HepG2 (cell line): ENCODE measurements around the gene FCMR. TPM values are rescaled to one million over a fixed set of nuclear protein-coding genes. Genes with fewer than 3 reads are reported as not detected.

Experiments
- ATAC-seq: fragments of 200-7000 bp; cut with Tn5 transposase; 3 replicates; pipeline ENCODE4 v1.9.1; 2020; ENCODE audit warnings: mild to moderate bottlenecking, moderate library complexity
- BruUV-seq: library from RNA; stranded (reverse); fragments of 400-500 nt; replicated peaks from 2 replicates; lab custom pipeline; 2021; lab: Mats Ljungman, UMichigan
- CTCF ChIA-PET: fragments of 300-600 bp; formaldehyde crosslinking; extraction: SDS; loops from one replicate; lab custom pipeline; 2021; ENCODE audit warnings: low total read pairs, inconsistent platforms, low intra/inter-chr PET ratio; lab: Yijun Ruan, JAX
- POLR2A ChIA-PET: fragments of 350-600 bp; sonication (Branson Sonifier 250); formaldehyde crosslinking; loops from one replicate; lab custom pipeline; 2020; ENCODE audit warnings: antibody characterized with exemption, inconsistent platforms; lab: Yijun Ruan, JAX
- DNase-seq: peaks from one replicate; pipeline ENCODE4 v3.0.0-alpha.2; 2015; ENCODE audit warnings: low spot score
- FAIRE-seq: peaks from 3 replicates; lab custom pipeline; 2011; peaks lifted over from hg19 to GRCh38; lab: Jason Lieb, UNC
- H2AFZ ChIP-seq: one replicate; pipeline ENCODE4 v1.6.1; 2011; ENCODE audit warnings: low read length, inconsistent platforms
- H3K27ac ChIP-seq: fragments of 300-600 bp; 3 replicates; pipeline ENCODE4 v1.8.0; 2011; ENCODE audit warnings: mixed run types, mild to moderate bottlenecking, mixed read lengths, low read length, inconsistent platforms; ENCODE audit not compliant: insufficient read depth; ENCODE audit errors: extremely low read length
- H3K27me3 ChIP-seq, 2 experiments: fragments of 200-600 bp in 1 of 2; 2 replicates in 1 of 2; 3 replicates in 1 of 2; pipeline versions ENCODE4 v1.6.0 to v1.8.0; 2011; ENCODE audit warnings: low read length in 2 of 2, mild to moderate bottlenecking in 2 of 2, moderate library complexity in 2 of 2, inconsistent platforms in 1 of 2; ENCODE audit not compliant: insufficient read depth in 2 of 2, control insufficient read depth in 1 of 2
- H3K36me3 ChIP-seq, 2 experiments: fragments of 200-600 bp in 1 of 2; replicated peaks in 1 of 2; 2 replicates in 1 of 2; 3 replicates in 1 of 2; pipeline versions ENCODE4 v1.5.1 to v1.8.0; 2011; ENCODE audit warnings: low read length in 2 of 2, inconsistent platforms in 1 of 2; ENCODE audit not compliant: insufficient read depth in 2 of 2, control insufficient read depth in 1 of 2
- H3K4me1 ChIP-seq: 2 replicates; pipeline ENCODE4 v1.5.1; 2012; ENCODE audit warnings: low read length, inconsistent platforms; ENCODE audit not compliant: insufficient read depth
- H3K4me2 ChIP-seq: 2 replicates; pipeline ENCODE4 v1.6.0; 2011; ENCODE audit warnings: low read depth, low read length, inconsistent platforms
- H3K4me3 ChIP-seq, 3 experiments: fragments of 200-600 bp in 1 of 3; sonication (generic), shearing (Covaris generic) in 1 of 3; replicated peaks in 1 of 3; 2 replicates each; pipeline ENCODE4 v1.5.1; 2011 to 2016; ENCODE audit warnings: low read length in 3 of 3, inconsistent platforms in 2 of 3, low read depth in 2 of 3, mild to moderate bottlenecking in 2 of 3, control low read depth in 1 of 3, mixed read lengths in 1 of 3; ENCODE audit not compliant: insufficient read depth in 1 of 3
- H3K79me2 ChIP-seq: one replicate; pipeline ENCODE4 v1.6.1; 2011; ENCODE audit warnings: low read length, inconsistent platforms; ENCODE audit not compliant: insufficient read depth
- H3K9ac ChIP-seq: 2 replicates; pipeline ENCODE4 v1.6.0; 2011; ENCODE audit warnings: mild to moderate bottlenecking, low read depth, low read length, inconsistent platforms; ENCODE audit not compliant: insufficient read depth
- H3K9me3 ChIP-seq: 2 replicates; pipeline ENCODE4 v1.5.1; 2012; ENCODE audit warnings: mild to moderate bottlenecking, low read length
- H4K20me1 ChIP-seq: 2 replicates; pipeline ENCODE4 v1.6.0; 2011; ENCODE audit warnings: inconsistent platforms, mild to moderate bottlenecking, low read length, moderate library complexity; ENCODE audit not compliant: insufficient read depth
- ASH2L ChIP-seq: fragments of 300-600, 200-600 bp; sonication (generic); IDR thresholded peaks from 2 replicates; pipeline ENCODE4 v1.7.0; 2017; ENCODE audit warnings: low read depth, mild to moderate bottlenecking, moderate library complexity, mixed read lengths, low read length; ENCODE audit not compliant: insufficient read length
- BCL6 ChIP-seq: IDR thresholded peaks from 2 replicates; pipeline ENCODE4 v1.6.1; 2016; ENCODE audit warnings: missing genetic modification reagents, missing compliant biosample characterization
- E2F1 ChIP-seq: sonication (generic); formaldehyde crosslinking; IDR thresholded peaks from 2 replicates; pipeline ENCODE4 v1.5.0; 2020; ENCODE audit warnings: missing genetic modification reagents
- GATAD2A ChIP-seq: IDR thresholded peaks from 2 replicates; pipeline ENCODE4 v1.6.1; 2016
- HNRNPK ChIP-seq: fragments of 200-400 bp; formaldehyde crosslinking; IDR thresholded peaks from 2 replicates; pipeline ENCODE4 v1.6.1; 2018; ENCODE audit warnings: low read length, low read depth, moderate library complexity, mild to moderate bottlenecking; ENCODE audit not compliant: poor library complexity, severe bottlenecking
- HOMEZ ChIP-seq: IDR thresholded peaks from 2 replicates; pipeline ENCODE4 v1.6.1; 2016; ENCODE audit warnings: low read depth
- MAFK ChIP-seq, 2 experiments: IDR thresholded peaks in 1 of 2; conservative IDR thresholded peaks in 1 of 2; 2 replicates each; pipeline ENCODE4 v1.6.1; 2011; ENCODE audit warnings: improper control_type of control experiment in 2 of 2, low read length in 2 of 2
- MIXL1 ChIP-seq: IDR thresholded peaks from 2 replicates; pipeline ENCODE4 v1.6.1; 2016
- NR2F6 ChIP-seq, 2 experiments: IDR thresholded peaks; 2 replicates each; pipeline ENCODE4 v1.6.1; 2016; ENCODE audit warnings: antibody characterized with exemption in 1 of 2, mild to moderate bottlenecking in 1 of 2
- POLR2G ChIP-seq: fragments of 200-400 bp; formaldehyde crosslinking; IDR thresholded peaks from 2 replicates; pipeline ENCODE4 v1.6.1; 2018; ENCODE audit warnings: mild to moderate bottlenecking, low read depth, low read length, moderate library complexity
- RFXAP ChIP-seq: sonication (generic); formaldehyde crosslinking; IDR thresholded peaks from 2 replicates; pipeline ENCODE4 v1.4.0; 2020; ENCODE audit warnings: missing genetic modification reagents, borderline replicate concordance
- SPEN ChIP-seq: sonication (generic); formaldehyde crosslinking; IDR thresholded peaks from 2 replicates; pipeline ENCODE4 v1.5.1; 2020; ENCODE audit warnings: low read depth, mild to moderate bottlenecking, missing genetic modification reagents
- THYN1 ChIP-seq: sonication (generic); formaldehyde crosslinking; IDR thresholded peaks from 2 replicates; pipeline ENCODE4 v1.8.1; 2023; ENCODE audit warnings: low read depth, mild to moderate bottlenecking, moderate library complexity, missing genetic modification reagents, borderline replicate concordance
- TSC22D2 ChIP-seq: sonication (generic); formaldehyde crosslinking; IDR thresholded peaks from 2 replicates; pipeline ENCODE4 v1.5.1; 2020; ENCODE audit warnings: missing genetic modification reagents, mild to moderate bottlenecking, borderline replicate concordance
- ZNF10 ChIP-seq: sonication (generic); formaldehyde crosslinking; IDR thresholded peaks from 2 replicates; pipeline ENCODE4 v1.4.0; 2020; ENCODE audit warnings: mild to moderate bottlenecking, low read depth, missing genetic modification reagents, borderline replicate concordance
- ZNF552 ChIP-seq: sonication (generic); formaldehyde crosslinking; IDR thresholded peaks from 2 replicates; pipeline ENCODE4 v1.9.0; 2022; ENCODE audit warnings: missing genetic modification reagents, mild to moderate bottlenecking, borderline replicate concordance
- ZNF652 ChIP-seq: IDR thresholded peaks from 2 replicates; pipeline ENCODE4 v1.6.1; 2016; ENCODE audit warnings: low read depth, borderline replicate concordance
- ZNF724P ChIP-seq: sonication (generic); formaldehyde crosslinking; IDR thresholded peaks from 2 replicates; pipeline ENCODE4 v1.8.0; 2022; ENCODE audit warnings: missing genetic modification reagents, borderline replicate concordance
- ZNF761 ChIP-seq: sonication (generic); formaldehyde crosslinking; conservative IDR thresholded peaks from 2 replicates; pipeline ENCODE4 v1.4.0; 2020; ENCODE audit warnings: mild to moderate bottlenecking, missing genetic modification reagents
- ZNF800 ChIP-seq: sonication (generic); formaldehyde crosslinking; IDR thresholded peaks from 2 replicates; pipeline ENCODE4 v1.4.0; 2020; ENCODE audit warnings: missing genetic modification reagents
- WGBS: methylation state at CpG from one replicate; pipeline ENCODE4 v1.1.6; 2017; ENCODE audit warnings: low lambda C conversion rate; 5-methylcytosine and 5-hydroxymethylcytosine counted together
- in situ Hi-C: cut with HindIII; loops from 2 replicates; pipeline ENCODE4 v1.10.0; 2017; ENCODE audit warnings: low pct_unique_long_range_greater_than_20kb; ENCODE audit not compliant: extremely low pct_ligation_motif_present
- intact Hi-C: fragments of 100-400 bp; cut with micrococcal nuclease; formaldehyde crosslinking; loops from one replicate; pipeline ENCODE4 v1.10.0; 2022; ENCODE audit not compliant: unreplicated experiment
- polyA plus RNA-seq, 8 experiments: library from polyadenylated mRNA; depleted of rRNA in 3 of 8; stranded (reverse) in 7 of 8; unstranded in 1 of 8; fragments of >200 nt; fragmentation: Illumina TruSeq in 4 of 8; extraction: Trizol in 4 of 8; gene quantifications; 2 replicates each; pipeline versions ENCODE4 v1.2.1 to v1.2.3, GENCODE V29; 2011 to 2016; ENCODE audit warnings: low read depth in 4 of 8, missing spikeins in 1 of 8, mixed read lengths in 1 of 8; ENCODE audit not compliant: insufficient read depth in 1 of 8
- total RNA-seq, 5 experiments: library from RNA; depleted of rRNA; stranded (reverse); fragments of >200 nt; fragmentation: Illumina TruSeq; extraction: Trizol; gene quantifications; 2 replicates each; pipeline ENCODE4 v1.2.3, GENCODE V29; 2016; ENCODE audit warnings: low read depth in 1 of 5

FCMR gene
- total and polyA plus RNA-seq, 2 of the 13 experiments (the other 11 are each of a cell fraction or from before 2014, with no cell fraction given) = not detected

- H3K79me2 ChIP-seq = no peaks in the 10 kb centered on the region
- DNase-seq = no peak
- H3K4me1 ChIP-seq = no peaks in the 10 kb centered on the region
- no TSS peak for BruUV-seq
- H4K20me1 ChIP-seq = no peaks in the 10 kb centered on the region
- no peak for FAIRE-seq
- no peak for ATAC-seq
- intact Hi-C loops = no loop called here
- H2AFZ ChIP-seq = no peak overlapping the region
- peaks cover 1 to 31% of the 10 kb centered on the region in 2 experiments; a peak in 3 of 5 replicates for H3K27me3 ChIP-seq
- 31% methylated on average over 11 of the region's 13 CpGs for WGBS
- no peak for TF ChIP-seq ZNF652 (CRISPR knock-in tag)
- no peak for TF ChIP-seq MIXL1
- no peak for TF ChIP-seq BCL6 (CRISPR knock-in tag)
- no peak for TF ChIP-seq ZNF10 (CRISPR knock-in tag)
- TF ChIP-seq ZNF761 (CRISPR knock-in tag) = no peak
- TF ChIP-seq ZNF724P (CRISPR knock-in tag) = no peak
- TF ChIP-seq E2F1 (CRISPR knock-in tag) = no peak
- no peak for TF ChIP-seq HOMEZ
- no peak for TF ChIP-seq GATAD2A (CRISPR knock-in tag)
- TF ChIP-seq HNRNPK = no peak
- no peak for TF ChIP-seq POLR2G
- TF ChIP-seq MAFK (conservative IDR thresholded peaks at IDR 0.05 in 1 of 2, IDR thresholded peaks at IDR 0.05 in 1 of 2; ENCODE audit: low read length in 2 of 2) = no peak
- no peak for TF ChIP-seq THYN1
- no peak for TF ChIP-seq TSC22D2 (CRISPR knock-in tag)
- TF ChIP-seq ZNF552 (CRISPR knock-in tag) = no peak
- no peak for TF ChIP-seq RFXAP (CRISPR knock-in tag)
- TF ChIP-seq NR2F6 (IDR thresholded peaks at IDR 0.05) = no peak
- no peak for TF ChIP-seq NR2F6 (CRISPR knock-in tag; IDR thresholded peaks at IDR 0.05)
- TF ChIP-seq SPEN (CRISPR knock-in tag) = no peak
- no peak for TF ChIP-seq ASH2L
- TF ChIP-seq ZNF800 (CRISPR knock-in tag) = no peak
- no peak overlapping the region for H3K4me2 ChIP-seq
- no peak overlapping the region for H3K4me3 ChIP-seq
- CTCF ChIA-PET = no interaction called here
- in situ Hi-C loops = no loop called here
- no peaks in the 10 kb centered on the region for H3K9me3 ChIP-seq
- no peak overlapping the region for H3K9ac ChIP-seq
- POLR2A ChIA-PET = no interaction called here
- H3K36me3 ChIP-seq = no peaks in the 10 kb centered on the region
- H3K27ac ChIP-seq = no peak overlapping the region
These were observed 22.8 kb downstream of the FCMR start for GRCh38 chr1:206898915-206899431.
